VCaP (cell line): ENCODE measurements around the gene SESN1.

Experiments
- H3K27ac ChIP-seq: fragments of 450-650 bp; 2 replicates; pipeline ENCODE4 v1.5.1; 2017
- TF ChIP-seq, protein P1 (sequence below): fragments of 450-650 bp; conservative IDR thresholded peaks from 2 replicates; pipeline ENCODE4 v1.5.1; 2017; ENCODE audit warnings: mild to moderate bottlenecking, moderate library complexity

The SESN1 gene

DNA sequence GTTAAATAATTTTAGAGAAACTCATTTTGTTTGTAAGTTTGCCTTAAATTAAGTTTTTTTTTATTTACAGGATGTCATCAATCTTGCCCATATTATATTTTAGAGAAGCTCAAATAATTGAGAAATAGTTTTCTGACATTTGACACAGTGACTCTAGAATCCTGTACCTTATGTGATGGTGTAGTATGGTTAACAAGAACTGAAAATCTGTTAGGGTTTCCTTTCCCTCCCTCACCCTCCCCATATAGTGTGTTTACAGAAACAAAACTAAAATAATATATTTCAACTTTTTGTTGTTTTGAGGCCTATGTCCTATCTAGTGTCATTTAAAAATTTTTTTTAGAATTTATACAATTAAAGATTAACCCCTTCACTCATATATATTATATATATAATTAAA, 91.8 kb downstream of the SESN1 start:
- TF ChIP-seq, protein P1, sequence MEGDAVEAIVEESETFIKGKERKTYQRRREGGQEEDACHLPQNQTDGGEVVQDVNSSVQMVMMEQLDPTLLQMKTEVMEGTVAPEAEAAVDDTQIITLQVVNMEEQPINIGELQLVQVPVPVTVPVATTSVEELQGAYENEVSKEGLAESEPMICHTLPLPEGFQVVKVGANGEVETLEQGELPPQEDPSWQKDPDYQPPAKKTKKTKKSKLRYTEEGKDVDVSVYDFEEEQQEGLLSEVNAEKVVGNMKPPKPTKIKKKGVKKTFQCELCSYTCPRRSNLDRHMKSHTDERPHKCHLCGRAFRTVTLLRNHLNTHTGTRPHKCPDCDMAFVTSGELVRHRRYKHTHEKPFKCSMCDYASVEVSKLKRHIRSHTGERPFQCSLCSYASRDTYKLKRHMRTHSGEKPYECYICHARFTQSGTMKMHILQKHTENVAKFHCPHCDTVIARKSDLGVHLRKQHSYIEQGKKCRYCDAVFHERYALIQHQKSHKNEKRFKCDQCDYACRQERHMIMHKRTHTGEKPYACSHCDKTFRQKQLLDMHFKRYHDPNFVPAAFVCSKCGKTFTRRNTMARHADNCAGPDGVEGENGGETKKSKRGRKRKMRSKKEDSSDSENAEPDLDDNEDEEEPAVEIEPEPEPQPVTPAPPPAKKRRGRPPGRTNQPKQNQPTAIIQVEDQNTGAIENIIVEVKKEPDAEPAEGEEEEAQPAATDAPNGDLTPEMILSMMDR = no peak
- H3K27ac ChIP-seq = peak overlapping the region; percentile 96

- peak overlapping the region; percentile 96 for H3K27ac ChIP-seq
Measured at GRCh38 chr6:109002051-109002697, 92.5 kb downstream of the SESN1 start.

GRCh38 chr6:109001291-109001894, 93.3 kb downstream of the SESN1 start:
- H3K27ac ChIP-seq = peak overlapping the region; percentile 96
- TF ChIP-seq, protein P1 = no peak

More at GRCh38 chr6:109002051-109002697, 92.5 kb downstream of the SESN1 start:
- TF ChIP-seq, protein P1 = no peak

DNA sequence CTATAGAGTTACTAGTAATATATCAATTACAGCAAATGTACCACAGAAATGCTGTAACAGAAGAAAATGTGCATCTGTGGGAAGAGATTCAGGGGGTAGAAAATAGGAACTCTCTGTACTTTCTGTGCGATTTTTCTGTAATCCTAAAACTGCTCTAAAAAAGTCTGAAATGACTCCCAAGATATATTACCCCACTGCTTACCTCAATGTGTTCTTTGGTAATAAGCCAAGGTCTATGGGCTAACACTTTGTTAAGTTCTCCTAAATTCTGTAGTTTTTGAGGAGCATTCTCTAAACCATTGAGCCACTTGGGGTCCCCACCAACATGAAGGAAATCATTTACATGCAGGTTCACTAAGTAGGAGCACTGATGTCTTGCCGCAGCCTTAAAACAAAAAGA, 94.4 kb downstream of the SESN1 start:
- TF ChIP-seq, protein P1 = no peak

GRCh38 chr6:108999428-108999827, 95.2 kb downstream of the SESN1 start:
- TF ChIP-seq, protein P1 = no peak
- no peak overlapping the region for H3K27ac ChIP-seq

More for the DNA sequence above, 94.4 kb downstream of the SESN1 start:
- no peak overlapping the region for H3K27ac ChIP-seq

- no peak overlapping the region for H3K27ac ChIP-seq
- TF ChIP-seq, protein P1 = no peak
Measured at GRCh38 chr6:108998485-108998884, 96.2 kb downstream of the SESN1 start.

DNA sequence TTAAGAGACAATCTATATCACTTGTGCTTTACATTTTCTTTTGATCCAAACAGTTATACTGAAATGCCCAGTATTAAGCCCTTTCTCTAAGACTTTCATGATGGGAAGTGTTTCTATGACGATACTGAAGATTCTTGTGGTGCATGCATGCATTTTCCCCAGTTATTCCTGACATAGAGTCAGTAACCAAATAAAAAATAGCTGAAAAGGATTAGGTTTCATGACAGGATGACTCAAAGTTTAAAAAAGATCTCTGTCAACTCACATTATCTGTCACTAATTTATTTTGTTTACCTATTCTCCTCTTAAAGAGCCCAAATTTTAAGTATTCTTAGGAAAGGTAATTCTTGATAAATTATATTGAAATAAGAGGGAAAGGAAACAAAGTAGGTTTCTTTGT, 98.4 kb downstream of the SESN1 start:
- TF ChIP-seq, protein P1 = no peak
- H3K27ac ChIP-seq = no peak overlapping the region
